SKM-1 treated with dmso at 0.1 percent for 144 hours (cell line): ENCODE results near the gene CACNA1I.

ENCODE experiments used
- DNase-seq: peaks from one replicate; lab custom pipeline; 2025; ENCODE audit not compliant: unreplicated experiment; lab: John Stamatoyannopoulos, UW

CACNA1I gene

DNA sequence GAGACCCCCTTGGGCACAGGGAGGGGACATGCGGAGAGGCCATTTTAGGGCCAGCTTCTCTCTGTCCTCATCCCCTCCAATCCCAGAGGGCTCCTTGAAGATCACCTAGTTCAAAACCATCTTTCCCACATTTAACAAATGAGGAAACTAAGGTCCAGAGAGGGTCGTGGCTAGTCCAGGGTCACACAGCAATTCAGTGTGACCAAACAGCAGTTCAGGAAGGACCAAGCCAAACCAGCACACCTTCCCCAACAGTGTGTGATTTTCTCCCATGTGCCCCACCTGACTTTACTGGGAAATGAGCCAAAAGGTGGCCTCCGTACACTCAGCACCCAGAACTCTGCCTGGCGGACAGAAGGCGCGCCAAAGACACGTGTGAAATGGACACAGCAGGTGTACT is 51.3 kb downstream of the CACNA1I start:
- no peak for DNase-seq

DNA sequence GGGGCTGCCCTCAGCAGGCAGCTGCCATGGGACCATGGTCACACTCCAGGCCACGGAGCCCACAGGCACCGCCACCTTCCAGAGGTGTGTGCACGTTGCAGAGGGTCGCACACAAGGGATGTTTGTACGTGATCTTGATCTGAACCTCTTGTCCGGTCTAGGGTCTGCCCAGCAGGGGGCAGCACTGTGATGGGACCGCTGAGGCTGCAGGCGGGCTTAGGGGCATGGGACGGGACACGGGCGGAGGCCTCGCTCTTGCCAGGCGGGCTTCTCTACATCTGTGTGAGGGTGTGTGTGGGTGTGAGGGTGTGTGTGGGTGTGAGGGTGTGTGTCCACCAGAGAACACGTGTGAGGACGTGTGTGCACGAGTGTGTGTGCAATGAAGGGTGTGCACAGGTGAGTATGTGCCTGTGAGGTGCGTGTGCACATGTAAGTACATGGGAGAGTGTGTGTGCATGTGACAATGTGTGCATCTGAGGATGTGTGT is 52.4 kb downstream of the CACNA1I start:
- DNase-seq: peak; percentile 17

GRCh38 chr22:39623603-39624500 is 53.3 kb downstream of the CACNA1I start:
- no peak for DNase-seq

- no peak for DNase-seq
Observed at GRCh38 chr22:39624501-39624821, 53.9 kb downstream of the CACNA1I start.

- DNase-seq: no peak
Observed at GRCh38 chr22:39625569-39626537, 55.3 kb downstream of the CACNA1I start.

DNA sequence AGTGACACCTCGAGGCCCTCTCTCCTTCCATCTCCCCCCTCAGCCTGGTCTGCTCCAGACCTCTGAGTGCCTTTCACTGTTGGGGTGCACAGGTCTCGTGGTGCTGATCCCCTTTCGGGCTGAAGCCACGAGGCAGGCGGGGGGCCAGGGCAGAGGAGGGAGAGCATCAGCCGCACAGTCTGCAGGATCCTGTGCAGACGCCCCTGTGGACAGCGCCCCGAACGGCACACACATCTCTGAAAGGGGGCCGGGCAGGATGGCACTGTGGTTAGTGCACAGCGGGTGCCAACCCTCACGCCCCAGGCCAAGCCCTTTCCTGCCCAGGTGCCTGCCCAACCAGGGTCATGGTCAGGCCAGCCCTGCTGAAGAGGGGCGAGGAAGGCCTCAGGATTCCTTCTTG is 56.7 kb downstream of the CACNA1I start:
- DNase-seq: no peak

DNA sequence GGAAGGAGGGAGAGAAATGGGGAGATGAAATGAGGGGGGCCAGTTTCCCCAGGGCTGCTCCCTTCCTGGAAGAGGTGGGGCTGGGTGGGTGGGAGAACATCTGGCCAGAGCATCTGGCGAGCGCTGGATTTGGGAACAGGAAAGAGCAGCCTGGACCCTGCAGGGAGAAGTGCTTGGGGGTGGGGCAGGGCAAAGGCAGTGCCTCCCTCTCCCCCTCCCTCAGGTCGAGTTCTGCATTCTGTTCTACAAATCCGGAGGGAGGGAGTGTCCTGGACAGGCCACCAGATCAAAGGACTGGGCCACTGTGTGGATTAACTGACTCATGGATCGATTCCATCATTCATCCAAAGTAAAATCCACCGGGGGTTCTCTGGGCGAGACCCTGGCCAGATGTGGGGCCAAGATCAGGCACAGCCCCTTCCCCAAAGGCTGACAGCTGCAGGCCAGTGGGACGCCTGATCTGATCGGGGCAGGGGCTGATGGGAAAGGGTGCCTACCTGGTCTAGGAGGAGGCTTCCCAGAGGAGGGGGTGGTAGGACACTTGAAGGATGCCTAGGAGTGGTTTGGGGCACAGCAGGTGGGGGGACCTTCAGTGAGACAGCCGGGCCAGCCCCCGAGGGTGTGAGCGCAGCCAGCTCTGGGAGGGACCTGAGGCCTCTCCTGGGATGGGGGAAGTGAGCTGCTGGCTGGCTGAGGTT is 57.5 kb downstream of the CACNA1I start:
- no peak for DNase-seq

GRCh38 chr22:39628563-39629080 is 58.1 kb downstream of the CACNA1I start:
- DNase-seq: no peak

DNA sequence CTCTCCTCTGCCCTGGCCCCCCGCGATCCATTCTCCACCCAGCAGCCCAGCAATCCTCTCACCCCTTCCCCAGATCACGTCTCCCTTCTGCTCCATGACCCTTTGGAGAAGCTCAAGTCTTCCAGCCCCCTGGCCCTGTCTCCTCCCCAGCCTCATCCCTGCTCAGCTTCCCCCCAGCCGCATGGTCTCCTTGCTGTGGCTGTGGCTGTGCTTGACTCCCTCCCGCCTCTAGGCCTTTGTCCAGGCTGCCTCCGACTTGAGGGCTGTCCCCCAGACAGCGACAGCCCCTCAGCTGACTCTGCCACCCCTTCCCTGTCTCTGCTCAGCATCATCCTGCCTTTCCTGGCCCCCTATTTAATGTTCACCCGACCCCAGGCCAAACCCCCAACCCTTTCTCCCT is 59.3 kb downstream of the CACNA1I start:
- no peak for DNase-seq

DNA sequence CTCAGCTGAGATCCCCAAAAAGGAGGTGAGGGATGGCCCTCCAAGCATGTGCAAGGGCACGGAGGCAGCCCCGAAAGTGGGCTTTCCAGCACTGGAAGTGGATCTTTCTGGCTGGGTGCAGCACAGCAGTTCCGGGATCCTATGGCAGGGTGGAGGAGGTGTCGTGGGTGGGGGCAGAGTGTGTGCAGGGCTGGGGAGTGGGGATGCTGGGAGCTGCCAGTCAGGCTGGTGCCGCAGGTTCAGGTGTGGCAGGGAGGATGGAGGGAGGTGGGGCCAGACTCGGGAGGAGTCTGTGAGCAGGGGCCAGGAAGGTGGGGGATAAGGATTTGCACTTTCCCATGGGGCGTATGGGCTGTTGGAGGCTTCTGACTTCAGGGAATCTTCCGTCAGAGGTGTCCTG is 60.2 kb downstream of the CACNA1I start:
- no peak for DNase-seq

DNA sequence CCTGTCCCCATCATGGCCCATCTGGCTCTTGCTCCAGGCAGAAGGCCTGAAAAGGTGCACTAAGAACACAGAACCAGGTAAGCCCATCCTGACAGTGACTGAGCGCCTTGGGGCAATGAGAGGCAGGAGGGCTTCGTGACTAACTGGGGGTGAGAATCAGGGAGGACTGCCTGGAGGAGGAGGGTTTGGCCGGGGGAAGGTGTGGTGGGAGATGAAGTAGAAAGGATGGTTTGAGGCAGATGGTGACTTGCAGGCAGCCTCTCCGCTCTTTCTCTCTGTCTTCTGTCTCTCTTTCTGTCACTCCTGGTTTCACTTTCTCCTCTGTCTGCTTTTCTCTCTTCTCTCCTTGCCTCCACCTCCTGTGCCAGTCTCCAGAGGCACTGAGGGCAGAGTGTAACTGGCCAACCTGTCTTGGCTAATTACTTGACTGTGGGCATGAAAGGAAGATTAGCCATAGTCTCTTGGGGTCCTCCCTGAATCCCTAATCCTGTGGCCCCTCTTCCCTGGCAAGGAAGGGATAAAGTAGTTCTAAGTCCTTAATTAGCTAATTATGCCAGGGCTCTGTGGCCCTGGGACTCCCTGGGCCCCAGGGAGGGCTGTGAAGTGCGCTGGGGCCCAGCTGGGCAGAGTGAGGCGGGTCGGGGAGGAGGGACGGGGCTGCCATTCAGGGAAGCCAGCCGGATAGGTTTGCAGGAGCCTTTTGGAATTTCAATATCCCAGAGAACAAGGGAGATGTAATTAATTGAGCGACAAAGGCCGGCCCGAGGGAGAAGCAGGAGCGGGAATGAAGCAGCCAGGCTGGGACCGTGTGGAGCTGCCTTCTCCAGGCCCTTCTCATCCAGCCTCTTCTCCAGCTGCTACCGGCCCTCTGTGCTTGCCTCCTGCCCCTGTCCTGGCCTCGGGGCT is 61.1 kb downstream of the CACNA1I start:
- no peak for DNase-seq

DNA sequence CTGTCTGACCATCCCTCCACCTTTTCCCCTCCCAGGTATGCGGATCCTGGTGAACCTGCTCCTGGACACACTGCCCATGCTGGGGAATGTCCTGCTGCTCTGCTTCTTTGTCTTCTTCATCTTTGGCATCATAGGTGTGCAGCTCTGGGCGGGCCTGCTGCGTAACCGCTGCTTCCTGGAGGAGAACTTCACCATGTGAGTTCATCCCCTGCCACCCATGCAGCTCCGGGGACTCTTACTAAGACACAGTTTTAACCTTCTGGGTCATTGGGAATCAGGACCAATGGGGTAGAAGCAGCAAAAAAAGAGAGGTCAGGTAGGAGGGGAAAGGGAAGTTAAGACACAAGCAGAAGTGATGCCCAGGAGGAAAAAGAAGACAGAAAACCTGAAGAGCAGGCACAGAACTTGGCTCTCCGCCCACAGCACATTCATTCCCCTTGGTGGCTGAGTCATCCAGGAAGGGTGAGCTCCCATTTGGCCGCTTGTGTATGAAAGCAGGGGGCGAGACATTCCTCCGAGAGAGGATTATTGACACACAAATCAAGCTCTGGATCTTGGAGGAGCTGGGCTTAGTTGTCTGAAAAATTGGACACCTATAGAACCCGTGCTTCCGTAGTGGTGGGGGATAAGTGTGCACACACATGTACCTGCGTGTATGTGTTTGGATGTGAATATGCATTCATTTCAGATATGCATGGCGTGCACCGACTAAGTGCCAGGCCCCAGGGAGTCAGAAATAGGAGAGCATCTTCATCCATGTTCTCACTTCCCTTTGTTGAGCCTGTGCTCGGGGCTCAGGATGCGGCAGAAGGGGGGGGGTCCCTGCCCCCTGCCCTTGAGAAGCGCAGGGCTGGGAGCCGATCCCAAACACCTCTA is 64.2 kb downstream of the CACNA1I start:
- peak; percentile 23 for DNase-seq

DNA sequence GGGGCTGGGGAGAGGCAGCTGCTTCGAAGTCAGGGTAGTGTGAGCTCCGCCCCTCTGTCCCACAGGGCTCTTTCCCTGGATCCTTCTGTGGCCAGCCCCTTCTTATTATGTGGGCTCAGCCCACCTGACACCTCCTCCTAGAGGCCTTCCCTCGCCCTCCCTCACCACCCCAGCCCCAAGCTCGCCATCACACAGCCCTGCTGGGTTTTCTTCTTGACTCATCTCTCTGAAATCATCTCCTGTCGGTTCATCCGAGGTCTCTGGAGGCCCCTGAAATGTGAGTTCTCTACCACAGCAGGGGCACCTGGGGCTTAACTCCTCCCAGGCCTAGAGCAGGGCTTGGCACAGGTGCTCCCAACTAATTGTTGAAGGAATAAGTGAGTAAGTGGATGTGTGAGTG is 65.2 kb downstream of the CACNA1I start:
- no peak for DNase-seq

DNA sequence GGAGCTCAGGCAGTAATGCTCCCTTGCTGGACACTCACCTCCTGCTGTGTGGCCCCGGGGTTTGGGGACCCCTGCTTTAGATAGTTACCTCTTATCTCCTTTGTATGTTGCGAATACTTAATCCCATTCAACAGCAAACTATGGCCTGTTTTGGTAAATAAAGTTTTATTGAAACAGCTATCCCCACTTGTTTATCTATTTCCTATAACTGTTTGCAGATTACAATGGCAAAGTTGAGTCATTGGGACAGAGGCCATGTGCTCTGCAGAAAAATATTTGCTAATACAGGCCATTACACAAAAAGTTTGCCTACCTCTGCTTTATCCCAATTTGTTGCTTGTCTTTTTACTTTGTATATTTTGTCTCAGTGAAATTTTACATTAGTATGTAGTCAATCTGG is 68.4 kb downstream of the CACNA1I start:
- DNase-seq: no peak

- DNase-seq: no peak
Observed at GRCh38 chr22:39641660-39642310, 71.2 kb downstream of the CACNA1I start.

DNA sequence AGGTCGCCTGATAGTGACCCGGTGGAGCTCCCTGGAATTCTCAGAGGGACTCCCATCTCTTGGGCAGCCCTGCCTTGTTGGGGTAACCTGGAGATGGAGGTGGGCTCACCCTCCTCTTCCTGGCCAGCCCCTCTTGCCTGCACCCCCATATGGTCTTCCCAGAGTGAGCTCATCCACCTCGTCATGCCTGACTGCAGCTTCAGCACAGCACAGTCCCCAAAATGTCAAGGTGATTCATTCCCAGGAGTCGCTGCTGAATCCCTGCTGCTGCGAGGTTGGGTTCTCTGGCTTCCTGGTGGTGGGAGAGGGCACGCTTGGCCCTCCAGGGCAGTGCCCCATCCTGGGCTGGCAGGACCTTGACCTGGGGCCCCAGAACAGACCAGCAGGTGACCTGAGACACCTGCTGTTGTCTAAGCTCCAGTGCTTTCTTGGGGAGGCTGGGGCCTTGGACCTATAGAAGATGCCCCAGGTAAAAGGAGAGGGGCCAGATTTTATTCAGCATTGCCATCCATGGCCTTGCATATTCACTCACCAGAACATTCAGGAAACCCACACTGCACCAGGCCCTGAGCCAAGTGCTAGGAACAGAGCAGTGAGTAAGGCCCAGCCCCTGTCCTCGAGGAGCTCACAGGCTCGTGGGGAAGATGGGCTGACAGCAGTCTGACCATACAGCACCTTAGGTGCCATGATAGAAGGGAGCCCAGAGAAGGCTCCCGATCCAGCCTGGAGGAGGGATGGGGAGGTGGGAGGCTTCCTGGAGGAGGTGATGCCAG is 72.9 kb downstream of the CACNA1I start:
- no peak for DNase-seq

- no peak for DNase-seq
Observed at GRCh38 chr22:39645532-39645931, 75.0 kb downstream of the CACNA1I start.
